AG04449 (cell line): ENCODE results near the gene ELAC1.
"Not testable (repeated sequence)": the region's sequence is repeated elsewhere in the genome, so short reads cannot be mapped to it uniquely, and the experiment has no call there.

Experiments
- CTCF ChIA-PET: fragments of 350-600 bp; formaldehyde crosslinking; extraction: SDS; loops from one replicate; lab custom pipeline; 2021; ENCODE audit warnings: antibody characterized with exemption; lab: Yijun Ruan, JAX
- POLR2A ChIA-PET: fragments of 400-600, 350-600 bp; formaldehyde crosslinking; extraction: SDS; loops from one replicate; lab custom pipeline; 2020; ENCODE audit warnings: antibody characterized with exemption, inconsistent platforms; lab: Yijun Ruan, JAX
- DNase-seq: peaks from one replicate; pipeline ENCODE4 v3.0.0-alpha.2; 2010; ENCODE audit warnings: low read depth, low spot score
- H3K4me3 ChIP-seq: 2 replicates; pipeline ENCODE4 v1.5.1; 2011; ENCODE audit warnings: low read depth, mild to moderate bottlenecking, control low read depth, low read length
- CTCF ChIP-seq: IDR thresholded peaks from one replicate; pipeline ENCODE4 v1.5.1; 2011; ENCODE audit warnings: mild to moderate bottlenecking, moderate library complexity, low read length, control low read depth, inconsistent platforms; ENCODE audit not compliant: insufficient read depth; ENCODE audit errors: missing control alignments

Gene ELAC1

GRCh38 chr18:50933684-50934083 is 34.2 kb upstream of the ELAC1 start:
- no peak overlapping the region for H3K4me3 ChIP-seq
- ChIA-PET CTCF (interaction anchor here (0.7 to 1.2 kb wide), 2 partner anchors 9 to 78 kb away, joined by 3 read pairs; no protein-coding TSS in a partner anchor), POLR2A (no interaction called here)
- no peak for DNase-seq
- TF ChIP-seq CTCF: no peak

- ChIA-PET POLR2A (no interaction called here), CTCF (no interaction called here)
- DNase-seq: no peak
- no peak for TF ChIP-seq CTCF
- H3K4me3 ChIP-seq: no peak overlapping the region
These were observed 33.2 kb upstream of the ELAC1 start for GRCh38 chr18:50934545-50935211.

- ChIA-PET CTCF (no interaction called here), POLR2A (no interaction called here)
- no peak overlapping the region for H3K4me3 ChIP-seq
- no peak for DNase-seq
- no peak for TF ChIP-seq CTCF
These were observed 32.2 kb upstream of the ELAC1 start for GRCh38 chr18:50935493-50936191.

- H3K4me3 ChIP-seq: no peak overlapping the region
- DNase-seq: no peak
- POLR2A ChIA-PET: no interaction called here
- CTCF ChIA-PET: no interaction called here
- TF ChIP-seq CTCF: no peak
These were observed 30.7 kb upstream of the ELAC1 start for GRCh38 chr18:50937183-50937582.

GRCh38 chr18:50938912-50939311 is 28.9 kb upstream of the ELAC1 start:
- no peak for TF ChIP-seq CTCF
- no peak for DNase-seq
- POLR2A ChIA-PET: no interaction called here
- H3K4me3 ChIP-seq: no peak overlapping the region
- CTCF ChIA-PET: no interaction called here

GRCh38 chr18:50944245-50944932 is 23.5 kb upstream of the ELAC1 start:
- ChIA-PET POLR2A (no interaction called here), CTCF (no interaction called here)
- no peak for TF ChIP-seq CTCF
- DNase-seq: no peak
- no peak overlapping the region for H3K4me3 ChIP-seq

DNA sequence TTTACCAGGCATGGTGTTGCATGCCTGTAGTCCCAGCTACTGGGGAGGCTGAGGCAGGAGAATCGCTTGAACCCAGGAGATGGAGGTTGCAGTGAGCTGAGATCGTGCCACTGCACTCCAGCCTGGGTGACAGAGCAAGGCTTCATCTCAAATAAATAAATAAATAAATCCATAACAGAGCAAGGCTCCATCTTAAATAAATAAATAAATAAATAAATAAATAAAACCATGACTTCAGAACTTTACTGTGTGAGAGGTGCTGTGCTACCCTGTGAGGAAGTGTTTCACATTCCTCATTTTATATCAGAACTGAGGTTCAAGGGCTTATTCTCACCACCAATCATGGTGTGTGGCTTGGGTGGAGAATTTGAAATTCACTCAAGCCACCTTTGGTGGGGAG is 21.9 kb upstream of the ELAC1 start:
- CTCF ChIA-PET, DNase-seq, H3K4me3 ChIP-seq, POLR2A ChIA-PET: not testable (repeated sequence)
